Activated gamma-delta T cell (primary cell): Measurements from ENCODE around the gene HMGN4.
"Not testable (repeated sequence)": the region's sequence is repeated elsewhere in the genome, so short reads cannot be mapped to it uniquely, and the experiment has no call there.

Source experiments
- DNase-seq: peaks from one replicate; lab custom pipeline; 2025; lab: John Stamatoyannopoulos, UW

HMGN4 gene

GRCh38 chr6:26522486-26523228 lies 15.5 kb upstream of the HMGN4 start:
- not testable (repeated sequence) for DNase-seq

GRCh38 chr6:26524314-26524713 lies 13.9 kb upstream of the HMGN4 start:
- DNase-seq: not testable (repeated sequence)

- DNase-seq: no peak
Measured at GRCh38 chr6:26524722-26525370, 13.3 kb upstream of the HMGN4 start.

- DNase-seq: no peak
Measured at GRCh38 chr6:26525838-26526237, 12.3 kb upstream of the HMGN4 start.

GRCh38 chr6:26526928-26527327 lies 11.2 kb upstream of the HMGN4 start:
- no peak for DNase-seq

GRCh38 chr6:26530203-26530602 lies 8.0 kb upstream of the HMGN4 start:
- no peak for DNase-seq

- DNase-seq: no peak
Measured at GRCh38 chr6:26531897-26532296, 6.3 kb upstream of the HMGN4 start.

- no peak for DNase-seq
Measured at GRCh38 chr6:26532699-26533531, 5.3 kb upstream of the HMGN4 start.

GRCh38 chr6:26533532-26533931 lies 4.6 kb upstream of the HMGN4 start:
- DNase-seq: no peak

- no peak for DNase-seq
Measured at GRCh38 chr6:26534681-26535465, 3.3 kb upstream of the HMGN4 start.

GRCh38 chr6:26536571-26537159 lies 1.5 kb upstream of the HMGN4 start:
- no peak for DNase-seq

GRCh38 chr6:26537160-26537845 lies 863 bp upstream of the HMGN4 start:
- peak; percentile 60 for DNase-seq

GRCh38 chr6:26538572-26538902 lies 371 bp downstream of the HMGN4 start:
- no peak for DNase-seq

- DNase-seq: no peak
Measured at GRCh38 chr6:26539071-26539615, 977 bp downstream of the HMGN4 start.

- DNase-seq: no peak
Measured at GRCh38 chr6:26541579-26541978, 3.4 kb downstream of the HMGN4 start.

GRCh38 chr6:26543953-26544352 lies 5.8 kb downstream of the HMGN4 start:
- no peak for DNase-seq

GRCh38 chr6:26544473-26544872 lies 6.3 kb downstream of the HMGN4 start:
- no peak for DNase-seq

- no peak for DNase-seq
Measured at GRCh38 chr6:26545627-26546026, 7.5 kb downstream of the HMGN4 start.

- DNase-seq: not testable (repeated sequence)
Measured at GRCh38 chr6:26547363-26547762, 9.2 kb downstream of the HMGN4 start.

- DNase-seq: peak; percentile 43
Measured at GRCh38 chr6:26550250-26550993, 12.3 kb downstream of the HMGN4 start.
